SH-SY5Y (cell line): ENCODE results near the gene HS3ST5.

Experiments used
- GATA2 ChIP-seq: IDR thresholded peaks from 2 replicates; pipeline ENCODE4 v1.6.1; 2011; ENCODE audit warnings: mild to moderate bottlenecking, low read depth, low read length
- GATA3 ChIP-seq: IDR thresholded peaks from 2 replicates; pipeline ENCODE4 v1.6.1; 2011; ENCODE audit warnings: low read depth, mild to moderate bottlenecking, low read length, moderate library complexity

The HS3ST5 gene

DNA sequence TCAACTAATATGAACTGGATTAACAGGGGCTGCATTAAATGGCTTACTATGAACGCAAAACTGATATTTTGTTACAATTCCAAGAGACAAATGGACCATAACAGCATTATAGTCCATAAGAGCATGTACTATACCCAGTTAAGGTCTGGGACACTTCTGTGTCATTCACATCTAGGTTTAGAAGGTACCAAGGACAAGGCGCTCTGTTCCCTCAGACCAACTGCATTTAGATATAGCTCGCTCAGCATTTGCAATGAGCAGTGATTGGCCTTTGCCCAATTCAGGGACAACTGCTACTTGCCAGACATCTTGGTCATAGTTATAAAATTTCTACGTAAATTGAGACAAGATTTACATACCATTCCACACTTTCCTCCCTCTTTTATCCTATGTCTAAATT is 132.4 kb downstream of the HS3ST5 start:
- TF ChIP-seq GATA2, result no peak
- TF ChIP-seq GATA3, result no peak

DNA sequence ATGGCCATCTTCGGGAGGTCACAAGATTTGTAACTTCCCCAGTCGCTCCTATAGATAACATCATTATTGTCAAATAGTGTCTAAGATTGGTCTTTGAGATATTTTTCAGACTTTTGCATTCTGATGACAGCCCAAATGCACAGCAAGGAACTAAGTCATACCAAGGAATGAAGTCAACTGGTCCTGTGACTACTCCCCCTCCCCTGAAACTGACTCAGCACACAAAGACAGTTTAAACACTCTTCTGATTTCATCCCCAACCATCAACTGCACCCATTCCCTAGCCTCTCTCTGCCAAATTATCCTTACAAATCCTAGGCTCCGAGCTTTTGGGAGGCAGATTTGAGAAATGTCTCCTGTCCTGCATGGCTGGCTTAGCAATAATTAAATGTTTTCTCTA is 139.4 kb downstream of the HS3ST5 start:
- TF ChIP-seq GATA2 (no peak), GATA3 (no peak)

DNA sequence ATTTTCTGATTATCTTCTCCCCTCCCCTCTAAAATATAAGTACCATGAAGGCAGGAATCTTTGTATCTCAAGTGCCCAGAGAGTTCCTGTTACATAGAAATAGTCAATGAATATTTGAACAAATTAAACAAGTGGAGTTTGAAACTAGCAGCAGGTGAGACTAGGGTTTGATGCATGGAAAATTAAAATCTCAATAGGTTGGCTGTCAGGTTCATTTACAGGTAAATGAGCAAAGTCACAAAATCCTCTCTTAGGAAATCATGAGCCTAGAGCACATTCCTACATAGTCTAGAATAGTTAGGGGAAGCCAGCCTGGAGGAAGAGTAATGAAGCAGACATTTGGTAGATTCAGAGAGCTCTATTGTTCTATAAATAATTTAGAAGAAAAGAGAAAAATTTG is 140.4 kb downstream of the HS3ST5 start:
- TF ChIP-seq GATA2 (no peak), GATA3 (no peak)

DNA sequence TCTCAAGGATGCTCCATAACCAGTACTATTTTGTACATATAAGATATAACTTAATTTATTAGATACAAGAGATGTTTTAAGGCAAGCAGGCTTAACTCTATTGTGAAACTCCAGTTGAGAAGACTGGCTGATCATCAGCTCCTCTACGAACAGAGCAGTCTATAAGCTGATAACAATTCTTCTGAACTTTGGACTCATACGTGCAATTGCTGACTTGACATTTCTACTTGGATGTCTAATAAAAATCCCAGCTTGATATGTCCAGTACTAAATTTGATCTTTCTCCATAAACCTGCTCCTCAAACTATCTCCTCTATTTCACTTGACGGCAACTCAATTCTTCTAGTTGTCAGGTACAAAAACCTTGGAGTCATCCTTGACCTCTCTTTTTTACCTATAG is 141.9 kb downstream of the HS3ST5 start:
- TF ChIP-seq GATA2, result no peak
- no peak for TF ChIP-seq GATA3

GRCh38 chr6:114195631-114196403 is 147.0 kb downstream of the HS3ST5 start:
- TF ChIP-seq GATA3, result no peak
- TF ChIP-seq GATA2, result no peak

DNA sequence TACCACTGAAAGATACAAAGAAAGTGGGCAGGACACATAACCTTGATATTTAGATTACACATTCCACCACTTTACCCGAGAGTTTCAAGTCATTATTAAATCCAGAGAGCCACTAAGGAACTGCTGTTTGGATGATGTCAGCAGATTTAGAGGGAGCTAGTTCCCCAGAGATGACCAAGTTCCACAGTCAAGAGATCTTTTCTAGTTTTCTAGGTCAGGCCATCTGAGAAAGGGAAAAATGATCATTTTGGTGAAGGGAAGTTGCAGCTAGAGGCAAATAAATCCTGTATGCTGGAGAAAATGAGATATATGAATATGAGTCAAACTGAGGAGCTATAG is 147.8 kb downstream of the HS3ST5 start:
- no peak for TF ChIP-seq GATA3
- no peak for TF ChIP-seq GATA2

- TF ChIP-seq GATA3 (no peak), GATA2 (no peak)
Measured at GRCh38 chr6:114194362-114195026, 148.3 kb downstream of the HS3ST5 start.

GRCh38 chr6:114187563-114187962 is 155.3 kb downstream of the HS3ST5 start:
- TF ChIP-seq GATA3, result no peak

GRCh38 chr6:114181664-114182063 is 161.2 kb downstream of the HS3ST5 start:
- TF ChIP-seq GATA2 (no peak), GATA3 (no peak)

GRCh38 chr6:114179411-114179810 is 163.4 kb downstream of the HS3ST5 start:
- TF ChIP-seq GATA3, result no peak
- no peak for TF ChIP-seq GATA2

DNA sequence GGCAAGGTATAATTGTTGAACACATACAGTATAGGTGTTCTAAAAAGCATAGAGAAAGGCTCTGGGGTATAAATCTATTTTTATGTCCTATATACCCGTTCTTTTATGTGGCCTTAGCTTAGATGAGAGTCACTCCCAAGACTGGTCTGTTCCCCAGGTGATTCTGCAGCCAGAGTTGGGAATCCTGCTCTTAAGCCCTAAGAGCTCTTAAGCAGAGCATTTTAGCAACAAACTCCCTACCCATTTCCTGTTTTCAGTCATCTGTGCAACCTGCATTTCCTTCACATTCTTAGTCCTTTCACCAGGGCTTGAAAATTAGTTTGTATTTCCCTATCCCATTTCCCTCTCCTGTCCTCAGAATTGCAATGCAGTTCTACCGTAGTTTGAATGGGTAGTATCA is 166.1 kb downstream of the HS3ST5 start:
- no peak for TF ChIP-seq GATA2
- TF ChIP-seq GATA3, result no peak

GRCh38 chr6:114172576-114173260 is 170.1 kb downstream of the HS3ST5 start:
- TF ChIP-seq GATA3 (no peak), GATA2 (no peak)

DNA sequence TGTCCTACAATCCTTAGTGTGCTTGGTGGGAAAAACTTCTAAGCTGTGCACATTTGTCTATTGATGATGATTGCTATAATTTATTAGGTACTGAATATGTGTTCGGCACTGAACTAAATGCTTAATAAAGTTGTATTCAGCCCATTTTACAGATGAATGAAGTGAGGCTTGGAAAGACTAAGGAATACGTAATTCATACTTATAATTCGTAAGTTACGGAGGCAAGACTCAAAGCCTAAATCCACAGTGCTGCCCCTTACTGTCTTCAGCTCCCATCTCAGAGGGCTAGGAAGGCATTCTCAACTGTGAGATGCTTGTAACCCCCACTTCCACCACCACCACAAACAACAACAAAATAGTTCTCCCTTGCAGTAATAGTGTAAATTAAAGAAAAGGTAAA is 171.3 kb downstream of the HS3ST5 start:
- TF ChIP-seq GATA3 (no peak), GATA2 (no peak)

- TF ChIP-seq GATA2, result no peak
- TF ChIP-seq GATA3, result no peak
Measured at GRCh38 chr6:114170958-114171387, 171.8 kb downstream of the HS3ST5 start.

DNA sequence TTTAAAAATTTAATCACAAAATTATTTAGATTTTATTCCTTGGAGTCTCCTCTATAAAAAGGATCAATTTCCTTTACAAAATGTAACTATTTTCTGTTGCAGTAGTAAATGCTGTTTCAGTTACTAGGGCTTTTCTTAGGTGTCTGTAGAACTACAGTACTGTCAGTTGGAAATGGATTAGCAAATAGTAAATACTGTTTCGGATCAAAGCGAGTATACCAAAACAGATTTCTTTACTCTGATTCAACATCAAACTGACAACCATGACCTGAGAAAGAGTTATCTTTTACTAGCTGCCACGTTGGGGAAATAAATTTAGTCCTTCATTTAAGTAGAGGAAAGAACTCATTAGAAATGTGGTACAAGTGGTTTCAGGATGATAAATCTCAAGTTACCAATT is 172.5 kb downstream of the HS3ST5 start:
- TF ChIP-seq GATA3 (no peak), GATA2 (no peak)
